Osteoblast (primary cell): ENCODE measurements around the gene MEGF9. TPM values are rescaled to one million over a fixed set of nuclear protein-coding genes. Genes with fewer than 3 reads are reported as not detected.
"Not testable (repeated sequence)": the region's sequence is repeated elsewhere in the genome, so short reads cannot be mapped to it uniquely, and the experiment has no call there.

Experiments used
- DNase-seq: peaks from one replicate; pipeline ENCODE4 v3.0.0; 2011; ENCODE audit warnings: low spot score, mixed read lengths; ENCODE audit not compliant: insufficient read length; ENCODE audit errors: missing footprints
- H2AFZ ChIP-seq: 2 replicates; pipeline ENCODE4 v1.6.0; 2011; ENCODE audit warnings: mild to moderate bottlenecking, low read length
- H3K27ac ChIP-seq: 2 replicates; pipeline ENCODE4 v1.5.1; 2011; ENCODE audit warnings: mild to moderate bottlenecking, low read depth, low read length, moderate library complexity
- H3K27me3 ChIP-seq: 2 replicates; pipeline ENCODE4 v1.6.0; 2012; ENCODE audit warnings: mild to moderate bottlenecking, control low read depth, inconsistent platforms, low read length, moderate library complexity; ENCODE audit not compliant: insufficient read depth
- H3K36me3 ChIP-seq: 2 replicates; pipeline ENCODE4 v1.5.1; 2011; ENCODE audit warnings: mild to moderate bottlenecking, low read length, control low read depth, moderate library complexity; ENCODE audit not compliant: insufficient read depth
- H3K4me1 ChIP-seq: 2 replicates; pipeline ENCODE4 v1.5.1; 2011; ENCODE audit warnings: mild to moderate bottlenecking, low read length, control low read depth, moderate library complexity; ENCODE audit not compliant: insufficient read depth
- H3K4me2 ChIP-seq: 2 replicates; pipeline ENCODE4 v1.6.0; 2011; ENCODE audit warnings: mild to moderate bottlenecking, low read length; ENCODE audit not compliant: insufficient read depth
- H3K4me3 ChIP-seq: fragments of 200-600 bp; sonication (generic); 3 replicates; pipeline ENCODE4 v1.5.1; 2012; ENCODE audit warnings: mild to moderate bottlenecking, low read length, inconsistent platforms; ENCODE audit not compliant: insufficient read depth
- H3K79me2 ChIP-seq: 2 replicates; pipeline ENCODE4 v1.6.0; 2012; ENCODE audit warnings: mild to moderate bottlenecking, low read length, control low read depth, inconsistent platforms; ENCODE audit not compliant: insufficient read depth
- H3K9me3 ChIP-seq: 2 replicates; pipeline ENCODE4 v1.5.1; 2011; ENCODE audit warnings: low read depth, low read length, control low read depth
- H4K20me1 ChIP-seq: 2 replicates; pipeline ENCODE4 v1.6.0; 2012; ENCODE audit warnings: mild to moderate bottlenecking, low read length, control low read depth; ENCODE audit not compliant: insufficient read depth
- total RNA-seq: library from RNA; depleted of rRNA; stranded (reverse); fragments of >200 nt; gene quantifications from 2 replicates; pipeline ENCODE4 v1.2.3, GENCODE V29; 2012
- TF ChIP-seq, protein P1 (sequence below): IDR thresholded peaks from 2 replicates; pipeline ENCODE4 v1.5.1; 2011; ENCODE audit warnings: mild to moderate bottlenecking, low read depth, low read length, moderate library complexity; ENCODE audit errors: extremely low read depth

MEGF9 gene
- total RNA-seq, 1 donor, result 10.9 TPM

DNA sequence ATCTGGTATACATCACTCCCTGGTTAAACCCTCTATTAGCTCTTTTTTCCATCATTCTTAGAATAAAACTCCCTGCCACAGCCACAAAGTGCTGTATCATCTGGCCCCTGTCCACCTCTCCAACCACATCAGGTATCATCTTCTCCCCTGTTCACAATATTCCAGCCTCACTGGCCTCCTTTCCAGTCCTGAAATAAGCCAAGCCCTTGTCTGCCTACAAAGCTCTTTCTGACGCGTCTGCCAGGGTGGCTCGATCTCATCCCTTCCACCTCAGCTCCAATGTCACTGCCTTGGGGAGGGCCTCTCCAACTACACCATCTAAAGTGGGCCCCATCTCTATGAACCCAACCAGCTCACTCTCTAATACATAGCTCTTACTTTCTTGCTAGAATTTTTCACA, 155.8 kb downstream of the MEGF9 start:
- Histone ChIP-seq H3K9me3 (no peaks in the 10 kb centered on the region), H2AFZ (no peak overlapping the region), H3K4me1 (no peaks in the 10 kb centered on the region), H3K79me2 (peaks cover 34% of the 10 kb centered on the region), H3K36me3 (peaks cover 3% of the 10 kb centered on the region), H3K27ac (no peak overlapping the region), H3K4me2 (no peak overlapping the region), H3K4me3 (no peak overlapping the region), H4K20me1 (no peaks in the 10 kb centered on the region), H3K27me3 (no peaks in the 10 kb centered on the region)
- TF ChIP-seq, protein P1, sequence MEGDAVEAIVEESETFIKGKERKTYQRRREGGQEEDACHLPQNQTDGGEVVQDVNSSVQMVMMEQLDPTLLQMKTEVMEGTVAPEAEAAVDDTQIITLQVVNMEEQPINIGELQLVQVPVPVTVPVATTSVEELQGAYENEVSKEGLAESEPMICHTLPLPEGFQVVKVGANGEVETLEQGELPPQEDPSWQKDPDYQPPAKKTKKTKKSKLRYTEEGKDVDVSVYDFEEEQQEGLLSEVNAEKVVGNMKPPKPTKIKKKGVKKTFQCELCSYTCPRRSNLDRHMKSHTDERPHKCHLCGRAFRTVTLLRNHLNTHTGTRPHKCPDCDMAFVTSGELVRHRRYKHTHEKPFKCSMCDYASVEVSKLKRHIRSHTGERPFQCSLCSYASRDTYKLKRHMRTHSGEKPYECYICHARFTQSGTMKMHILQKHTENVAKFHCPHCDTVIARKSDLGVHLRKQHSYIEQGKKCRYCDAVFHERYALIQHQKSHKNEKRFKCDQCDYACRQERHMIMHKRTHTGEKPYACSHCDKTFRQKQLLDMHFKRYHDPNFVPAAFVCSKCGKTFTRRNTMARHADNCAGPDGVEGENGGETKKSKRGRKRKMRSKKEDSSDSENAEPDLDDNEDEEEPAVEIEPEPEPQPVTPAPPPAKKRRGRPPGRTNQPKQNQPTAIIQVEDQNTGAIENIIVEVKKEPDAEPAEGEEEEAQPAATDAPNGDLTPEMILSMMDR, result no peak
- no peak for DNase-seq

DNA sequence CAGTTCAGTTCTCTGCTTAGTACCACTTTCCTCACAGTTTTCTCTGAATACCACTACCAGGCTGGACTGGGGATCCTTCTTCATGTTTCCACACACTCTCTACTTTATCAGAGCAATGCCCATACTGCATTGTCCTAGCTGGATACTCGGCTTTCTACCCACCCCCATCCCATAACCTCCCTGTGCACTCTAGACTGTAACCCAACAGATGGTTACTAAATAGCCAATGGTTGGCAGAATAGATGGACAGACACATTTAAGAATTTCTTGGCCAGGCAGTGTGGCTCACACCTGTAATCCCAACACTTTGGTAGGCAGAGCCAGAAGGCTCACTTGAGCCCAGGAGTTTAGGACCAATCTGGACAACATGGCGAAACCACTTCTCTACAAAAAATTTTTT, 157.1 kb downstream of the MEGF9 start:
- Histone ChIP-seq H2AFZ (no peak overlapping the region), H3K27ac (no peak overlapping the region), H3K9me3 (no peaks in the 10 kb centered on the region), H3K4me2 (no peak overlapping the region), H3K79me2 (peaks cover 26% of the 10 kb centered on the region), H3K4me3 (no peak overlapping the region), H3K4me1 (no peaks in the 10 kb centered on the region), H3K27me3 (no peaks in the 10 kb centered on the region), H4K20me1 (no peaks in the 10 kb centered on the region), H3K36me3 (peaks cover 3% of the 10 kb centered on the region)
- DNase-seq, result no peak
- TF ChIP-seq, protein P1, result no peak

DNA sequence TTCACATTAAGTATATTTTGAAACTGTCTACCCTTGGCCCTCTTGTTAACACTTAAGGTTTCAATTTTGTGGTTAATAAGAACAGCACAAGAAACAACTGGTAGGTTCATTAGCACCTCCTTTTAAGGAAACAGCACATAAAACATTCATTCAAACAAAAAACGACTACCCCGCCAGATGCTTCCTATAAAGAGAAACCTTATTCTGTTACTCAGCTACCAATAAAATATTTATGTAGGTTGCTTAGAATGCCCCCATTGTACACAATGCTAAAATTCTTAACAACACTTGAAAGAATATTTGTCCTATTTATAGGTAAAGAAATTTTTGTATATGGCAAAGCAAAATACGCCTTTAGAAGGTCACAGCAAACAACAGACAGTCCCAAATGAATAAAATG, 157.5 kb downstream of the MEGF9 start:
- TF ChIP-seq, protein P1, result no peak
- no peak overlapping the region for H3K4me3 ChIP-seq
- no peaks in the 10 kb centered on the region for H3K4me1 ChIP-seq
- H3K9me3 ChIP-seq, result no peaks in the 10 kb centered on the region
- H3K27ac ChIP-seq, result no peak overlapping the region
- peaks cover 25% of the 10 kb centered on the region for H3K79me2 ChIP-seq
- peaks cover 3% of the 10 kb centered on the region for H3K36me3 ChIP-seq
- no peaks in the 10 kb centered on the region for H3K27me3 ChIP-seq
- H2AFZ ChIP-seq, result no peak overlapping the region
- H3K4me2 ChIP-seq, result no peak overlapping the region
- no peaks in the 10 kb centered on the region for H4K20me1 ChIP-seq
- no peak for DNase-seq

DNA sequence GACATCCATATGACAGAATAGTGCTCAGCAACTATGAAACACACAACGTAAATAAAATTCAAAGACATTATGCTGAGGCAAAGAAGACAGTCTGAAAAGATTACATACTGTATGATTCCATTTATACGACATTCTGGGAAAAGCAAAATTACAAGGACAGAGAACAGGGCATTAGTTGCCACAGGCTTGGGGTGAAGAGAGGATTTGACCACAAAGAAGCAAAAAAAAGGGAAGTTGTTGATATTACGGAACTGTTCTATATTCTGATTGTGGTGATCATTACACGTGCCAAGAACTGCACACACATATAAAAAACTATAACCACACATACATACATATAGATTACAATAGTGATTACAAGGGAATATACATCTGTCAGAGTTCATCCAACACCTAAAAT, 158.4 kb downstream of the MEGF9 start:
- Histone ChIP-seq H3K4me2 (no peak overlapping the region), H3K79me2 (peaks cover 28% of the 10 kb centered on the region), H3K27ac (no peak overlapping the region), H4K20me1 (no peaks in the 10 kb centered on the region), H3K4me3 (no peak overlapping the region), H3K27me3 (no peaks in the 10 kb centered on the region), H3K9me3 (no peaks in the 10 kb centered on the region), H3K36me3 (peaks cover 3% of the 10 kb centered on the region), H3K4me1 (no peaks in the 10 kb centered on the region), H2AFZ (no peak overlapping the region)
- no peak for DNase-seq
- TF ChIP-seq, protein P1, result no peak

DNA sequence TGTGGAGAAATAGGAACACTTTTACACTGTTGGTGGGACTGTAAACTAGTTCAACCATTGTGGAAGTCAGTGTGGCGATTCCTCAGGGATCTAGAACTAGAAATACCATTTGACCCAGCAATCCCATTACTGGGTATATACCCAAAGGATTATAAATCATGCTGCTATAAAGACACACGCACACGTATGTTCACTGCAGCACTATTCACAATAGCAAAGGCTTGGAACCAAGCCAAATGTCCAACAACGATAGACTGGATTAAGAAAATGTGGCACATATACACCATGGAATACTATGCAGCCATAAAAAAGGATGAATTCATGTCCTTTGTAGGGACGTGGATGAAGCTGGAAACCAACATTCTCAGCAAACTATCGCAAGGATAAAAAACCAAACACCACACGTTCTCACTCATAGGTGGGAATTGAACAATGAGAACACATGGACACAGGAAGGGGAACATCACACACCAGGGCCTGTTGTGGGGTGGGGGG, 162.0 kb downstream of the MEGF9 start:
- not testable (repeated sequence) for H3K4me3 ChIP-seq, H3K36me3 ChIP-seq, H3K4me1 ChIP-seq, H3K27me3 ChIP-seq, H2AFZ ChIP-seq, H4K20me1 ChIP-seq, H3K4me2 ChIP-seq, DNase-seq, H3K9me3 ChIP-seq, H3K27ac ChIP-seq
- peaks cover 18% of the 10 kb centered on the region for H3K79me2 ChIP-seq
